A673 (cell line): ENCODE measurements around the gene OVAAL. TPM values are rescaled to one million over a fixed set of nuclear protein-coding genes. Genes with fewer than 3 reads are reported as not detected.

Experiments used
- BruUV-seq: library from RNA; stranded (reverse); fragments of 400-500 nt; replicated peaks from 2 replicates; lab custom pipeline; 2021; lab: Mats Ljungman, UMichigan
- CTCF ChIA-PET: fragments of 300-600 bp; sonication (Branson Sonifier 250); formaldehyde crosslinking; loops from one replicate; lab custom pipeline; 2022; ENCODE audit warnings: antibody characterized with exemption; lab: Charles Lee
- POLR2A ChIA-PET: fragments of 300-600 bp; sonication (Branson Sonifier 250); formaldehyde crosslinking; loops from one replicate; lab custom pipeline; 2022; ENCODE audit warnings: antibody characterized with exemption; ENCODE audit not compliant: low non-redundant PET; lab: Charles Lee
- DNase-seq: peaks from one replicate; pipeline ENCODE4 v3.0.0-alpha.2; 2015; ENCODE audit warnings: low spot score
- H3K27ac ChIP-seq: fragments of 200-600 bp; sonication (generic); 2 replicates; pipeline ENCODE4 v1.5.1; 2016; ENCODE audit warnings: mixed run types, low read depth, mild to moderate bottlenecking, mixed read lengths, antibody characterized with exemption, low read length; ENCODE audit not compliant: poor library complexity, severe bottlenecking
- H3K27me3 ChIP-seq: fragments of 200-600 bp; sonication (generic); replicated peaks from 2 replicates; pipeline ENCODE4 v1.6.1; 2017; ENCODE audit warnings: mixed run types, low read depth, mild to moderate bottlenecking, mixed read lengths, antibody characterized with exemption, low read length; ENCODE audit not compliant: insufficient read depth, poor library complexity
- H3K36me3 ChIP-seq: fragments of 200-600 bp; sonication (generic); 2 replicates; pipeline ENCODE4 v1.6.1; 2016; ENCODE audit warnings: mixed run types, mild to moderate bottlenecking, mixed read lengths, antibody characterized with exemption, low read length; ENCODE audit not compliant: insufficient read depth, poor library complexity, severe bottlenecking
- H3K4me1 ChIP-seq: fragments of 200-600 bp; sonication (generic); 2 replicates; pipeline ENCODE4 v1.6.1; 2017; ENCODE audit warnings: mixed run types, mild to moderate bottlenecking, mixed read lengths, antibody characterized with exemption, low read length; ENCODE audit not compliant: insufficient read depth, poor library complexity, severe bottlenecking
- H3K4me3 ChIP-seq: fragments of 200-600 bp; sonication (generic); 2 replicates; pipeline ENCODE4 v1.5.1; 2016; ENCODE audit warnings: low read depth, mixed run types, mild to moderate bottlenecking, mixed read lengths, low read length; ENCODE audit not compliant: poor library complexity, severe bottlenecking
- H3K9me3 ChIP-seq: fragments of 200-600 bp; sonication (generic); 2 replicates; pipeline ENCODE4 v1.6.1; 2016; ENCODE audit warnings: mixed run types, low read depth, mild to moderate bottlenecking, mixed read lengths, antibody characterized with exemption, low read length; ENCODE audit not compliant: poor library complexity, severe bottlenecking
- EZH2 ChIP-seq: fragments of 200-600 bp; sonication (generic); IDR thresholded peaks from 2 replicates; pipeline ENCODE4 v1.6.1; 2017; ENCODE audit warnings: borderline replicate concordance, low read depth, mild to moderate bottlenecking, mixed read lengths, antibody characterized with exemption, low read length; ENCODE audit not compliant: poor library complexity, severe bottlenecking
- intact Hi-C: fragments of 100-400 bp; cut with micrococcal nuclease; formaldehyde crosslinking; loops from one replicate; pipeline ENCODE4 v1.10.0; 2022; ENCODE audit not compliant: unreplicated experiment
- total RNA-seq: library from RNA; stranded (reverse); gene quantifications from 2 replicates; pipeline ENCODE4 v1.2.3, GENCODE V29; 2021
- TF ChIP-seq, protein P1 (sequence below): fragments of 300-800, 200-600 bp; sonication (generic); conservative IDR thresholded peaks from 2 replicates; pipeline ENCODE4 v1.5.1; 2017; ENCODE audit warnings: low read depth, mild to moderate bottlenecking, antibody characterized with exemption, low read length, moderate library complexity, mixed read lengths

The OVAAL gene
- total RNA-seq, 1 experiment from 2014 or later, result not detected

- no peaks in the 10 kb centered on the region for H3K9me3 ChIP-seq
- BruUV-seq, result no TSS peak
- no peaks in the 10 kb centered on the region for H3K36me3 ChIP-seq
- no peak for TF ChIP-seq EZH2
- TF ChIP-seq, protein P1, sequence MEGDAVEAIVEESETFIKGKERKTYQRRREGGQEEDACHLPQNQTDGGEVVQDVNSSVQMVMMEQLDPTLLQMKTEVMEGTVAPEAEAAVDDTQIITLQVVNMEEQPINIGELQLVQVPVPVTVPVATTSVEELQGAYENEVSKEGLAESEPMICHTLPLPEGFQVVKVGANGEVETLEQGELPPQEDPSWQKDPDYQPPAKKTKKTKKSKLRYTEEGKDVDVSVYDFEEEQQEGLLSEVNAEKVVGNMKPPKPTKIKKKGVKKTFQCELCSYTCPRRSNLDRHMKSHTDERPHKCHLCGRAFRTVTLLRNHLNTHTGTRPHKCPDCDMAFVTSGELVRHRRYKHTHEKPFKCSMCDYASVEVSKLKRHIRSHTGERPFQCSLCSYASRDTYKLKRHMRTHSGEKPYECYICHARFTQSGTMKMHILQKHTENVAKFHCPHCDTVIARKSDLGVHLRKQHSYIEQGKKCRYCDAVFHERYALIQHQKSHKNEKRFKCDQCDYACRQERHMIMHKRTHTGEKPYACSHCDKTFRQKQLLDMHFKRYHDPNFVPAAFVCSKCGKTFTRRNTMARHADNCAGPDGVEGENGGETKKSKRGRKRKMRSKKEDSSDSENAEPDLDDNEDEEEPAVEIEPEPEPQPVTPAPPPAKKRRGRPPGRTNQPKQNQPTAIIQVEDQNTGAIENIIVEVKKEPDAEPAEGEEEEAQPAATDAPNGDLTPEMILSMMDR, result no peak
- intact Hi-C loops, result no loop called here
- DNase-seq, result no peak
- H3K27ac ChIP-seq, result no peak overlapping the region
- ChIA-PET POLR2A (no interaction called here), CTCF (no interaction called here)
- H3K4me3 ChIP-seq, result no peak overlapping the region
- H3K4me1 ChIP-seq, result no peaks in the 10 kb centered on the region
- no peaks in the 10 kb centered on the region for H3K27me3 ChIP-seq
Observed at GRCh38 chr1:180603223-180603849, 44.6 kb downstream of the OVAAL start.

DNA sequence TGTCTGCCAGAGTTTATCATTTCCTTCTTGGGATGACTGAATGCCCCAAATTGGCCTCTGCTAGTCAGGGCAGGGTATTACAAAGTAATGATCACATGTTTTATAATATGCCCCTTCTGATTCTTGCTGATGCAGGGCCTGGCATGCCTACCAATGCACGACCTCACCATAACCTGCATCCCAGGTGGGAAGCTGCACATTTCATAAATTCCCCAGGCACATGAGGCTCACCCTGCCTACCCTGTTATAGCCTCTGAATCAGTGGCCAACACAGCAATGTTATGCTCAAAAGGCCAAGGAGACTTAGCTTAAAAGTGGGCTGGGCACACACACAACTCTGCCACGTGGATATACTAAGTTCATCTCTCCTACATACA lies 45.1 kb downstream of the OVAAL start:
- ChIA-PET POLR2A (no interaction called here), CTCF (no interaction called here)
- no peak for TF ChIP-seq EZH2
- TF ChIP-seq, protein P1, result no peak
- no peaks in the 10 kb centered on the region for H3K4me1 ChIP-seq
- H3K9me3 ChIP-seq, result no peaks in the 10 kb centered on the region
- H3K4me3 ChIP-seq, result no peak overlapping the region
- no peak overlapping the region for H3K27ac ChIP-seq
- H3K36me3 ChIP-seq, result no peaks in the 10 kb centered on the region
- H3K27me3 ChIP-seq, result no peaks in the 10 kb centered on the region
- BruUV-seq, result no TSS peak
- no peak for DNase-seq
- intact Hi-C loops, result no loop called here

GRCh38 chr1:180606155-180606554 lies 47.4 kb downstream of the OVAAL start:
- H3K4me3 ChIP-seq, result no peak overlapping the region
- ChIA-PET CTCF (no interaction called here), POLR2A (no interaction called here)
- intact Hi-C loops, result no loop called here
- H3K4me1 ChIP-seq, result no peaks in the 10 kb centered on the region
- H3K27me3 ChIP-seq, result no peaks in the 10 kb centered on the region
- H3K27ac ChIP-seq, result no peak overlapping the region
- BruUV-seq, result no TSS peak
- TF ChIP-seq, protein P1, result no peak
- no peak for TF ChIP-seq EZH2
- no peaks in the 10 kb centered on the region for H3K36me3 ChIP-seq
- no peak for DNase-seq
- H3K9me3 ChIP-seq, result no peaks in the 10 kb centered on the region
